PC-3 (cell line): ENCODE measurements around the gene UBR4. TPM values are rescaled to one million over a fixed set of nuclear protein-coding genes. Genes with fewer than 3 reads are reported as not detected.

Experiments used
- ATAC-seq: fragments of 200-7000 bp; cut with Tn5 transposase; 2 replicates; pipeline ENCODE4 v1.9.1; 2020; ENCODE audit warnings: mild to moderate bottlenecking, moderate library complexity
- BruUV-seq: library from RNA; stranded (reverse); fragments of 400-500 nt; replicated peaks from 2 replicates; lab custom pipeline; 2021; lab: Mats Ljungman, UMichigan
- CTCF ChIA-PET: fragments of 300-600 bp; sonication (Branson Sonifier 250); formaldehyde crosslinking; loops from one replicate; lab custom pipeline; 2022; ENCODE audit warnings: antibody characterized with exemption; lab: Charles Lee
- POLR2A ChIA-PET: fragments of 300-600 bp; sonication (Branson Sonifier 250); formaldehyde crosslinking; loops from one replicate; lab custom pipeline; 2022; ENCODE audit warnings: antibody characterized with exemption; ENCODE audit not compliant: unreplicated experiment; lab: Charles Lee
- DNase-seq: peaks from one replicate; pipeline ENCODE4 v3.0.0-alpha.2; 2015
- H2AFZ ChIP-seq: fragments of 300-600 bp; sonication (generic); 2 replicates; pipeline ENCODE4 v1.6.0; 2016; ENCODE audit warnings: antibody characterized with exemption, low read length
- H3F3A ChIP-seq: fragments of 300-600 bp; sonication (generic); one replicate; pipeline ENCODE4 v1.6.0; 2017; ENCODE audit warnings: antibody characterized with exemption, low read length, control low read depth, mild to moderate bottlenecking; ENCODE audit not compliant: unreplicated experiment
- H3K27ac ChIP-seq: fragments of 300-600 bp; sonication (generic); 2 replicates; pipeline ENCODE4 v1.5.1; 2016; ENCODE audit warnings: mild to moderate bottlenecking, low read length
- H3K27me3 ChIP-seq: fragments of 300-600 bp; sonication (generic); 2 replicates; pipeline ENCODE4 v1.6.1; 2016; ENCODE audit warnings: low read length, mixed read lengths
- H3K36me3 ChIP-seq: fragments of 300-600 bp; sonication (generic); 2 replicates; pipeline ENCODE4 v1.6.1; 2016; ENCODE audit warnings: low read depth, mixed run types, low read length, mixed read lengths
- H3K4me1 ChIP-seq: fragments of 300-600 bp; sonication (generic); 2 replicates; pipeline ENCODE4 v1.5.1; 2016; ENCODE audit warnings: low read length; ENCODE audit not compliant: insufficient read depth
- H3K4me2 ChIP-seq: fragments of 300-600 bp; sonication (generic); 2 replicates; pipeline ENCODE4 v1.6.0; 2016; ENCODE audit warnings: low read length
- H3K4me3 ChIP-seq: fragments of 300-600 bp; sonication (generic); 2 replicates; pipeline ENCODE4 v1.5.1; 2016; ENCODE audit warnings: mild to moderate bottlenecking, low read length, mixed read lengths
- H3K79me2 ChIP-seq: fragments of 300-600 bp; sonication (generic); 2 replicates; pipeline ENCODE4 v1.6.1; 2017; ENCODE audit warnings: low read length, mixed read lengths
- H3K9ac ChIP-seq: fragments of 300-600 bp; sonication (generic); 2 replicates; pipeline ENCODE4 v1.6.0; 2016; ENCODE audit warnings: mild to moderate bottlenecking, low read length
- H3K9me2 ChIP-seq: fragments of 300-600 bp; sonication (generic); replicated peaks from 2 replicates; pipeline ENCODE4 v1.6.1; 2016; ENCODE audit warnings: mixed run types, low read length, mixed read lengths
- H3K9me3 ChIP-seq: fragments of 300-600 bp; sonication (generic); 2 replicates; pipeline ENCODE4 v1.6.1; 2016; ENCODE audit warnings: low read length, mixed read lengths
- H4K20me1 ChIP-seq: fragments of 300-600 bp; sonication (generic); 2 replicates; pipeline ENCODE4 v1.6.1; 2016; ENCODE audit warnings: low read length, mixed read lengths
- EZH2 ChIP-seq: fragments of 300-600 bp; sonication (generic); IDR thresholded peaks from one replicate; pipeline ENCODE4 v1.6.1; 2017; ENCODE audit warnings: antibody characterized with exemption, mild to moderate bottlenecking, low read length; ENCODE audit not compliant: unreplicated experiment
- EZH2phosphoT487 ChIP-seq: fragments of 300-600 bp; sonication (generic); IDR thresholded peaks from 2 replicates; pipeline ENCODE4 v1.6.1; 2018; ENCODE audit warnings: mild to moderate bottlenecking, antibody characterized with exemption, low read length, borderline replicate concordance
- intact Hi-C: fragments of 100-400 bp; cut with micrococcal nuclease; formaldehyde crosslinking; loops from 2 replicates; pipeline ENCODE4 v1.9.0; 2023
- total RNA-seq: library from RNA; depleted of rRNA; stranded (reverse); fragments of >200 nt; gene quantifications from 2 replicates; pipeline ENCODE4 v1.2.3, GENCODE V29; 2014
- TF ChIP-seq, protein P1 (sequence below): fragments of 300-600 bp; sonication (generic); conservative IDR thresholded peaks from 2 replicates; pipeline ENCODE4 v1.5.1; 2017; ENCODE audit warnings: antibody characterized with exemption, low read depth, mild to moderate bottlenecking, low read length

UBR4 gene
- total RNA-seq, 1 experiment from 2014 or later = 141 TPM

DNA sequence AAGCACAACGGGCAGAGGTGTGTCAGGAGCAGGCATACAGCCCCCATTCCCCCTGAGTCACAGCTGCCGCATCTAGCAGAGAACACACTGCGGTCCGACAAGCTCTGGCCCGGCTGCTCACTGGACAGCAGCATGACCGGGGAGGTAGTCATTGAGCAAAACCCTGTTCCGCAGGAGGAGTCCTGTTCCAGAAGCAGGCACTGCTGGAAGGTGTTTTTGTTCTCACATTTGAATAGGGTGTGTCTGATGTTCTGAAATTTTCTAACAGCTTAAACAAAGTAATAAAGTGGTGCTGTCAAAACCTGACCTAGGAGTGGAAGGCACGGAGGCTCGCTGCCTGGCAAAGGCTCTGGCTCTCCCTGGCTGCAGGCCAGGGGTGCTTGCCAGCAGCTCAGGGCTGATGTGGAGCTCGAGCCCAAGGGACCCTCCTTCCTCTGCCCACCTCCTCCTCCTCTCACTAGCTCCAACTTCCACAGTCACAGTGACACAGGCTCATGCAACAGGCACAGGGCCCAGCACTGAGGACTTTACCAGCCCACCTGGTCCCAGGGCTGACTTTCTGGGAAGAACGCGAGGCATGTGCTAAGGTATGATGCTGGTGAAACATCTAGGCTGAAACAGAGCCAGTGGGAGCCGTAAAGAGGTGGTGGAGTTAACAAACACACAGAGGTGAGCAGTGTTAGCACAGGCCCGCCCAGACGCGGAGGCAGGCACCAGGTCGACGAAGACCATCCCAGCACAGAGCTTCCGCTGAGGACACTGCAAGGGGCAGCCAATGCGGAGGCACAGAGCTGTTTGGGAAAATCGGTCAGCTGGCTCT, 135.0 kb downstream of the UBR4 start:
- ATAC-seq = peak; percentile 25; the same call in 1 of the 2 replicates
- no peak overlapping the region for H3K4me3 ChIP-seq
- H3K4me1 ChIP-seq = peaks cover 1% of the 10 kb centered on the region
- ChIA-PET POLR2A (no interaction called here), CTCF (interaction anchor here (1.4 kb wide), 1 partner anchor 162 kb away, joined by 4 read pairs; no protein-coding TSS in a partner anchor)
- H3K79me2 ChIP-seq = no peaks in the 10 kb centered on the region
- H3F3A ChIP-seq = no peaks in the 10 kb centered on the region
- H3K9me3 ChIP-seq = no peaks in the 10 kb centered on the region
- DNase-seq = no peak
- no TSS peak for BruUV-seq
- TF ChIP-seq EZH2 (no peak), EZH2phosphoT487 (no peak)
- TF ChIP-seq, protein P1, sequence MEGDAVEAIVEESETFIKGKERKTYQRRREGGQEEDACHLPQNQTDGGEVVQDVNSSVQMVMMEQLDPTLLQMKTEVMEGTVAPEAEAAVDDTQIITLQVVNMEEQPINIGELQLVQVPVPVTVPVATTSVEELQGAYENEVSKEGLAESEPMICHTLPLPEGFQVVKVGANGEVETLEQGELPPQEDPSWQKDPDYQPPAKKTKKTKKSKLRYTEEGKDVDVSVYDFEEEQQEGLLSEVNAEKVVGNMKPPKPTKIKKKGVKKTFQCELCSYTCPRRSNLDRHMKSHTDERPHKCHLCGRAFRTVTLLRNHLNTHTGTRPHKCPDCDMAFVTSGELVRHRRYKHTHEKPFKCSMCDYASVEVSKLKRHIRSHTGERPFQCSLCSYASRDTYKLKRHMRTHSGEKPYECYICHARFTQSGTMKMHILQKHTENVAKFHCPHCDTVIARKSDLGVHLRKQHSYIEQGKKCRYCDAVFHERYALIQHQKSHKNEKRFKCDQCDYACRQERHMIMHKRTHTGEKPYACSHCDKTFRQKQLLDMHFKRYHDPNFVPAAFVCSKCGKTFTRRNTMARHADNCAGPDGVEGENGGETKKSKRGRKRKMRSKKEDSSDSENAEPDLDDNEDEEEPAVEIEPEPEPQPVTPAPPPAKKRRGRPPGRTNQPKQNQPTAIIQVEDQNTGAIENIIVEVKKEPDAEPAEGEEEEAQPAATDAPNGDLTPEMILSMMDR = no peak
- no peaks in the 10 kb centered on the region for H4K20me1 ChIP-seq
- H3K27me3 ChIP-seq = no peaks in the 10 kb centered on the region
- H3K4me2 ChIP-seq = no peak overlapping the region
- intact Hi-C loops = no loop called here
- no peak overlapping the region for H2AFZ ChIP-seq
- H3K9ac ChIP-seq = no peak overlapping the region
- no peaks in the 10 kb centered on the region for H3K9me2 ChIP-seq
- H3K36me3 ChIP-seq = peaks cover 54% of the 10 kb centered on the region
- no peak overlapping the region for H3K27ac ChIP-seq

DNA sequence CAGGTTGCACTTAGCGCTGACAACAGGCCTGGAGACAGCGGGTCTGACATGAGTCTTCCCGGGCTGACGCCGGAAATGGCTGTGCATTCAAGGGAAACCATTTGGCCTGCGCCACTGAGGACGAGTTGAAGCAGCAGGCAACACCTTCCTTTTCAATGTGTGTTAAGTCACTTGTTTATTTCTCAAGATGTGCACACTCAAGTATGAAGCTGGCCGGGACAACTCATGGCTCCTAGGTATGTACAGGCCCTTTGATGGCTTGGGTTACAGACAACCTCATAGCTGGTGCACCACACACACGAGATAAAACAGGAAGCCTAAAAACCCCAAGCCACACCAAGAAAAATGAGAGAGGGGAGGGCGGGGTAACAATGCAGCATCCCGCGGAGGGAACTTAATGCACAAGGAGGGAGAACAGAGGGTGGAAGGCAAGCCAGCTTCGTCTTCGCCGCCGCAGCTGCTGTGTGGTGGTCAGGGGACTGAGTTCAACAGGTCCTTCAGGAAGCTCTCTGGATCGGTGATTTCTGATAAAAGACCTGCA, 135.6 kb downstream of the UBR4 start:
- intact Hi-C loops = no loop called here

More for the DNA sequence above, 135.6 kb downstream of the UBR4 start:
- H3K27me3 ChIP-seq = no peaks in the 10 kb centered on the region
- DNase-seq = no peak
- no peaks in the 10 kb centered on the region for H3F3A ChIP-seq
- ATAC-seq = no peak
- CTCF ChIA-PET = interaction anchor here (1.4 kb wide), 1 partner anchor 161 kb away, joined by 4 read pairs; no protein-coding TSS in a partner anchor
- H3K4me3 ChIP-seq = no peak overlapping the region
- no peaks in the 10 kb centered on the region for H3K79me2 ChIP-seq
- no peak overlapping the region for H3K4me2 ChIP-seq
- no peaks in the 10 kb centered on the region for H3K9me2 ChIP-seq
- POLR2A ChIA-PET = interaction anchor here (0.6 kb wide), 1 partner anchor 152 kb away, joined by 11 read pairs; no protein-coding TSS in a partner anchor
- H3K36me3 ChIP-seq = peaks cover 49% of the 10 kb centered on the region
- H2AFZ ChIP-seq = no peak overlapping the region
- TF ChIP-seq EZH2phosphoT487 (no peak), EZH2 (no peak)
- TF ChIP-seq, protein P1 = no peak
- no peak overlapping the region for H3K27ac ChIP-seq
- no peak overlapping the region for H3K9ac ChIP-seq
- no peaks in the 10 kb centered on the region for H3K9me3 ChIP-seq
- BruUV-seq = no TSS peak
- no peaks in the 10 kb centered on the region for H4K20me1 ChIP-seq
- no peaks in the 10 kb centered on the region for H3K4me1 ChIP-seq
